CD4-positive, alpha-beta memory T cell (primary cell): Measurements from ENCODE around the gene PBX4. TPM values are rescaled to one million over a fixed set of nuclear protein-coding genes. Genes with fewer than 3 reads are reported as not detected.
A peak's percentile ranks its signal among the peaks of the same experiment; 100 is the strongest.

Experiments used
- CTCF ChIA-PET: fragments of 350-600 bp; sonication (Branson Sonifier 250); formaldehyde crosslinking; loops from one replicate; lab custom pipeline; 2021; ENCODE audit warnings: inconsistent platforms; ENCODE audit not compliant: partially characterized antibody; lab: Charles Lee
- POLR2A ChIA-PET: fragments of 350-600 bp; sonication (Branson Sonifier 250); formaldehyde crosslinking; loops from one replicate; lab custom pipeline; 2021; ENCODE audit not compliant: partially characterized antibody; lab: Charles Lee
- DNase-seq, 5 donors: peaks; one replicate each; pipeline versions ENCODE4 v3.0.0 to v3.0.0-alpha.2; 2020 to 2022; ENCODE audit warnings: mixed read lengths in 1 of 5
- H3K27ac ChIP-seq: one replicate; pipeline ENCODE4 v1.7.0; 2013; ENCODE audit warnings: low read depth, low read length
- H3K27me3 ChIP-seq: 2 replicates; pipeline ENCODE4 v1.7.0; 2013; ENCODE audit warnings: mild to moderate bottlenecking, low read length, moderate library complexity; ENCODE audit not compliant: insufficient read depth
- H3K36me3 ChIP-seq: 2 replicates; pipeline ENCODE4 v1.7.0; 2013; ENCODE audit warnings: mild to moderate bottlenecking, low read length, moderate library complexity; ENCODE audit not compliant: insufficient read depth
- H3K4me1 ChIP-seq: 2 replicates; pipeline ENCODE4 v1.7.0; 2013; ENCODE audit warnings: mild to moderate bottlenecking, low read length, moderate library complexity; ENCODE audit not compliant: insufficient read depth
- H3K4me3 ChIP-seq, 2 donors: one replicate each; pipeline ENCODE4 v1.7.0; 2013; ENCODE audit warnings: low read length in 2 of 2, mild to moderate bottlenecking in 1 of 2
- H3K9me3 ChIP-seq, 2 donors: one replicate each; pipeline ENCODE4 v1.7.0; 2013; ENCODE audit warnings: low read length in 2 of 2, control low read depth in 1 of 2; ENCODE audit not compliant: control insufficient read depth in 1 of 2
- H3K27ac Mint-ChIP-seq, 7 donors: one replicate each; pipeline ENCODE4 v1.8.0; 2020 to 2021; ENCODE audit warnings: mixed read lengths in 7 of 7, mild to moderate bottlenecking in 6 of 7, inconsistent platforms in 3 of 7, moderate library complexity in 3 of 7
- H3K27me3 Mint-ChIP-seq, 2 donors: one replicate each; pipeline ENCODE4 v1.8.0; 2020 to 2021; ENCODE audit warnings: mixed read lengths in 2 of 2
- H3K36me3 Mint-ChIP-seq, 2 donors: one replicate each; pipeline ENCODE4 v1.8.0; 2020 to 2021; ENCODE audit warnings: mixed read lengths in 2 of 2, inconsistent platforms in 1 of 2, mild to moderate bottlenecking in 1 of 2
- H3K4me1 Mint-ChIP-seq, 4 donors: one replicate each; pipeline ENCODE4 v1.8.0; 2020 to 2021; ENCODE audit warnings: mixed read lengths in 4 of 4, mild to moderate bottlenecking in 1 of 4
- H3K4me3 Mint-ChIP-seq, 8 donors: one replicate each; pipeline ENCODE4 v1.8.0; 2020 to 2021; ENCODE audit warnings: mixed read lengths in 8 of 8, mild to moderate bottlenecking in 7 of 8, moderate library complexity in 6 of 8, inconsistent platforms in 3 of 8
- H3K9me3 Mint-ChIP-seq, 8 donors: one replicate each; pipeline ENCODE4 v1.8.0; 2020 to 2021; ENCODE audit warnings: mixed read lengths in 8 of 8, mild to moderate bottlenecking in 5 of 8, inconsistent platforms in 3 of 8, moderate library complexity in 1 of 8
- intact Hi-C: fragments of 100-400 bp; cut with micrococcal nuclease; formaldehyde crosslinking; loops from one replicate; pipeline ENCODE4 v1.15.1; 2023
- polyA plus RNA-seq, 2 donors: library from polyadenylated mRNA; unstranded; fragments of 300-500 nt; fragmentation: Illumina TruSeq; gene quantifications; one replicate each; pipeline ENCODE4 v1.2.3, GENCODE V29; 2021
- total RNA-seq, 2 experiments: library from RNA; stranded (reverse); gene quantifications; one replicate each; pipeline ENCODE4 v1.2.3, GENCODE V29; 2021

PBX4 gene
- total and polyA plus RNA-seq, 4 experiments from 2014 or later, result 3.9 to 56.3 (median 29.1) TPM

DNA sequence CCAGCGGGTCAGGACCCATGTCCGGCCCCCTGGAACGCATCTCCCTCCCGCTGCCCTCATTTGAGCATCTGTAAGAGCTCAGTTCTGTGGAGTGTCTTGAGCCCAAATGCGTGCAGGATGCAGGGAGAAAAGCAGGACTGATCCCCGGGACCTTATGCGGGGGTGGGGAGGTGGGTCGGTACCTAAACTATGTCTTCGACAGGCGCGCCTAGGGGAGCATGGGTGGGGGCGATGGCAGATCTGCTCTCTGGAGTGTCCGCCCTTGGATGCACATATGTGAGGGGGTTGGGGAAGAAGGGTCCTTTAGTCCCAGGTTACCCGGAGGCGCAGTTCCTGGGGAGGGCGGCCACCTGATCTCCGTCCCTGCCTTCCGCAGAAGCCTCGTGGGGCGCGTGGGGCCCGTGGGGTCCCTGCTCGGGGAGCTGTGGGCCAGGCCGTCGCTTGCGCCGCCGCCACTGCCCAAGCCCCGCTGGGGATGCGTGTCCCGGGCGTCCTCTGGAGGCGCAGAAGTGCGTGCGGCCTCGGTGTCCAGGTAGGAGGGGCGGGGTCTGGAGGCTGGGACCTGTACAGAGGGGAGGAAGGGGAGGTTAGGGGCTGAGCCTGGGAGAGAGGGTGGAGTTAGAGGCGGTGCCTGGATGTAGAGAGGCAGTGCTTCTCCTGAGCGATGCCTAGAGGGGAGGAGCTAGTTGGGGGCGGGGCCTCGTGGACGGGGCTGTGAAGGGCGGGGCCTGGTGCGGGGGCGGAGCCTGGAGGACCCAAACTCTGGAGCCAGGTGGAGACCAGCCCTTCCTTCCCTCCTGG, 77.6 kb downstream of the PBX4 start:
- Histone ChIP-seq H3K27me3 (no peaks in the 10 kb centered on the region), H3K27ac (no peak overlapping the region), H3K4me3 (peak overlapping the region in 1 of 2 donors; percentile 46), H3K9me3 (no peaks in the 10 kb centered on the region), H3K36me3 (no peaks in the 10 kb centered on the region), H3K4me1 (peaks cover 27% of the 10 kb centered on the region)
- ChIA-PET POLR2A (interaction anchor here (0.7 to 2.7 kb wide), 4 partner anchors 25 to 121 kb away, joined by 3 to 15 read pairs (median 6); partner anchors contain the start of genes ATP13A1, NDUFA13 and TSSK6), CTCF (interaction anchor here (0.6 to 1.1 kb wide), 2 partner anchors 9 to 13 kb away, joined by 3 to 5 read pairs; no protein-coding TSS in a partner anchor)
- peaks cover 17 to 36% (median 27%) of the 10 kb centered on the region in 4 donors for H3K4me1 Mint-ChIP-seq
- DNase-seq, result peak; percentile 67 to 86 (median 70)
- no peaks in the 10 kb centered on the region for H3K9me3 Mint-ChIP-seq
- H3K36me3 Mint-ChIP-seq, result no peaks in the 10 kb centered on the region
- intact Hi-C loops, result no loop called here
- H3K27ac Mint-ChIP-seq, result peak overlapping the region in 6 of 7 donors; percentile 36 to 89 (median 75)
- H3K4me3 Mint-ChIP-seq, result peak overlapping the region; percentile 67 to 82 (median 76)
- H3K27me3 Mint-ChIP-seq, result peaks cover 0 to 1% of the 10 kb centered on the region in 2 donors

DNA sequence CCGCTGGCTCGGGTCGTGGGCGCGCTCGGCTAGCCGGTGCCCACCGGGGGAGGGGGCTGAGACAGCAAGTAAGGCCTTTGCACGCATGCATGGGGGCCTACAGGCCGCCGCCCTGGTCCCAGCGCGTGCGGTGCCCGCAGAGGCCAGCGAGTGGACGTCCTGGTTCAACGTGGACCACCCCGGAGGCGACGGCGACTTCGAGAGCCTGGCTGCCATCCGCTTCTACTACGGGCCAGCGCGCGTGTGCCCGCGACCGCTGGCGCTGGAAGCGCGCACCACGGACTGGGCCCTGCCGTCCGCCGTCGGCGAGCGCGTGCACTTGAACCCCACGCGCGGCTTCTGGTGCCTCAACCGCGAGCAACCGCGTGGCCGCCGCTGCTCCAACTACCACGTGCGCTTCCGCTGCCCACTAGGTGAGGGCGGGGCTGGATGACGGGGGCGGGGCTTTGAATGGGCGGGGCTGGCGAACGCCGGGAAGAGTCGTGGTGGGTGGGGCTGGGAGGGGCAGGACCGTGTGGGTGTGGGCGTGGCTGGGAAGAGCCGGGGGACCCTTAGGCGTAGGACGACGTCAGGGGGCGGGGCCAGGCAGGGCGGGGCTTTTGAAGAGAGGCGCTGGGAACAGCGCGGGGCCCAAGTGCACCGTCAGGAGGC, 78.3 kb downstream of the PBX4 start:
- peaks cover 27% of the 10 kb centered on the region for H3K4me1 ChIP-seq
- no peaks in the 10 kb centered on the region for H3K36me3 ChIP-seq
- H3K4me3 Mint-ChIP-seq, result peak overlapping the region; percentile 65 to 82 (median 76)
- peaks cover 17 to 36% (median 27%) of the 10 kb centered on the region in 4 donors for H3K4me1 Mint-ChIP-seq
- H3K27ac ChIP-seq, result no peak overlapping the region
- no peaks in the 10 kb centered on the region for H3K9me3 ChIP-seq
- no peaks in the 10 kb centered on the region for H3K36me3 Mint-ChIP-seq
- peak overlapping the region in 1 of 2 donors; percentile 46 for H3K4me3 ChIP-seq
- CTCF ChIA-PET, result interaction anchor here (1.1 kb wide), 1 partner anchor 14 kb away, joined by 5 read pairs; no protein-coding TSS in a partner anchor
- peak; percentile 43 to 71 (median 51) for DNase-seq
- H3K27me3 Mint-ChIP-seq, result peaks cover 0 to 1% of the 10 kb centered on the region in 2 donors
- POLR2A ChIA-PET, result interaction anchor here (0.7 to 2.7 kb wide), 6 partner anchors 24 to 414 kb away, joined by 3 to 15 read pairs (median 4); partner anchors contain the start of genes ATP13A1, NDUFA13, TSSK6 and ZNF506
- H3K9me3 Mint-ChIP-seq, result no peaks in the 10 kb centered on the region
- H3K27ac Mint-ChIP-seq, result peak overlapping the region in 5 of 7 donors; percentile 41 to 87 (median 73)
- no peaks in the 10 kb centered on the region for H3K27me3 ChIP-seq
- intact Hi-C loops, result no loop called here

DNA sequence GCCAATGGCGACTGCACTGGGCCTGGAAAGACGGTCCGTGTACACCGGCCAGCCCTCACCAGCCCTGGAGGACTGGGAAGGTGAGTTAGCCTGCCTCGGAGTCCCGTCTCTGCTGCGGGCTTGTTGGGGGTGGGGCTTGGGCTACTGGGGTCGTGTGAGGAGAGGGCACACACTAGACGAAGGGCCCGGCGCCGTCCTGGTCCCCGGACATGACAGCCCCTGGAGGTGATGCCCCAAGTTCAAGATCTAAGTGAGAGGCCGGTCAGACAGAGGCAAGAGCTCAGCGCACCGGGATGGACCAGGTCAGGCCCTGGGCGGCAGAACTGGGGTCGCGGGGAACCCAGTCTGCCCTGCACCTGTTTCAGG, 78.8 kb downstream of the PBX4 start:
- H3K36me3 ChIP-seq, result no peaks in the 10 kb centered on the region
- Mint-ChIP-seq H3K4me3 (peak overlapping the region in 5 of 8 donors; percentile 15 to 59 (median 57)), H3K36me3 (no peaks in the 10 kb centered on the region), H3K4me1 (peaks cover 17 to 36% (median 27%) of the 10 kb centered on the region in 4 donors), H3K27ac (peak overlapping the region in 3 of 7 donors; percentile 10 to 57 (median 35)), H3K9me3 (no peaks in the 10 kb centered on the region), H3K27me3 (peaks cover 0 to 1% of the 10 kb centered on the region in 2 donors)
- H3K9me3 ChIP-seq, result no peaks in the 10 kb centered on the region
- H3K27me3 ChIP-seq, result no peaks in the 10 kb centered on the region
- intact Hi-C loops, result no loop called here
- ChIA-PET CTCF (interaction anchor here (1.1 kb wide), 1 partner anchor 14 kb away, joined by 5 read pairs; no protein-coding TSS in a partner anchor), POLR2A (interaction anchor here (0.7 to 2.7 kb wide), 8 partner anchors 10 to 415 kb away, joined by 3 to 15 read pairs (median 4); partner anchors contain the start of genes ATP13A1, ZNF101 and ZNF506)
- peaks cover 27% of the 10 kb centered on the region for H3K4me1 ChIP-seq
- no peak overlapping the region for H3K4me3 ChIP-seq
- peak in 1 of 5 donors; percentile 46 for DNase-seq
- H3K27ac ChIP-seq, result no peak overlapping the region

DNA sequence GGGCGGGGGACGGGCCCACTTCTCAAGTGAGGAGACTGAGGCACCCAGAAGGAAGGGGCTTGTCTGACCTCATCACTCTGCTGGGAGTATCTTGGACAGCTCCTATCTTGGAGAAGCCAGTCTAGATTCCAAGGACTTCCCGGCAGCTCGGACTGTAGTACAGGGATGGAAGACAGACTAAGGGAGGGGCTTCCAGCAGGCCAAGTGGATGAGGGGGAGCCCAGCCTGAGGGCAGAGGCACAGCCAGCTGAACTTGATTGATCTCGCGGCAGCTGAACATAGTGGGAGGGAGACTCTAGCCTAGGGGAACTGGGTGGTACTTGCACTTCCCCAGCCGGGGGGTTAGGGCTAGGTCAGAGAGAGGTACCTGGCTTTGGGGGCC, 79.7 kb downstream of the PBX4 start:
- H3K9me3 Mint-ChIP-seq, result no peaks in the 10 kb centered on the region
- DNase-seq, result peak in 1 of 5 donors; percentile 46
- peaks cover 0 to 1% of the 10 kb centered on the region in 2 donors for H3K27me3 Mint-ChIP-seq
- POLR2A ChIA-PET, result interaction anchor here (0.6 to 2.7 kb wide), 8 partner anchors 10 to 283 kb away, joined by 3 to 15 read pairs (median 4); partner anchors contain the start of genes ATP13A1, ZNF101, ZNF14 and ZNF506
- no peaks in the 10 kb centered on the region for H3K36me3 ChIP-seq
- H3K27ac ChIP-seq, result no peak overlapping the region
- H3K9me3 ChIP-seq, result no peaks in the 10 kb centered on the region
- intact Hi-C loops, result no loop called here
- peak overlapping the region; percentile 5 to 66 (median 57) for H3K27ac Mint-ChIP-seq
- H3K4me1 Mint-ChIP-seq, result peaks cover 17 to 43% (median 29%) of the 10 kb centered on the region in 4 donors
- no peak overlapping the region for H3K4me3 ChIP-seq
- CTCF ChIA-PET, result interaction anchor here (0.7 to 1.1 kb wide), 2 partner anchors 13 to 322 kb away, joined by 3 to 7 read pairs; no protein-coding TSS in a partner anchor
- H3K4me3 Mint-ChIP-seq, result peak overlapping the region in 7 of 8 donors; percentile 17 to 71 (median 49)
- H3K27me3 ChIP-seq, result no peaks in the 10 kb centered on the region
- peaks cover 27% of the 10 kb centered on the region for H3K4me1 ChIP-seq
- no peaks in the 10 kb centered on the region for H3K36me3 Mint-ChIP-seq

DNA sequence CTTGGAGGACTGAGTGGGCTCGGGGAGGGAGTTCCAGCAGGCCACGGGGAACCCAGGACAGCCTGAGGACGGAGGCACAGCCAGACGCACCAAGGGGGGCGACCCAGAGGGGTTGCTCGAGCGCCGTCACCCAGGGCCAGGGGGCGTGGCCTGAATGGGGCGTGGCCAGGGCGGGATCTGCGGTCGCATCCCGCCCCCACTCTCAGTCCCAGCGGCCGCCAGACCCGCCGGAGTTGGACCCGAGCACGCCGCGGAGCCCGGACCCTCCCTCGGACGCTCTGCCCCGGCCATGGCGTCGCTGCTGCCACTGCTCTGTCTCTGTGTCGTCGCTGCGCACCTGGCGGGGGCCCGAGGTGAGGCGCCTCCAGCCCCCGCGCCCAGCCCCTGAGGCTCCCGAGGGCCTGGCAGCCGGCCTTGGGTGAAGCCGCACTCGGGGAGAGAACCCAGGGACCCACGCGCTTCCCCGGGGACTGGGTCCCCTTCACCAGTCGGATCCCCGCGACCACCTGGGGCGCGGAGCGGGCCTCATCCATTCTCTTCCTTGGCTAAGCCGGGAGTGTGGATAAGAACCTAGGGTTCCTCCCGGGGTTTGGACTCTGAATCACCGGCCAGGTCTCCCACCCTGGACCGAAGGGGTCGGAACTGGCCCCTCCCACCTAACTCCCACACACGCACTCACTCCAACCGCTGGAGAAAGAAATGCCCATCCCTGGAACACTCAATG, 80.3 kb downstream of the PBX4 start, which contains the start of gene CILP2:
CILP2 (plus strand) TSS at position 205 of the 724 bp plus-strand sequence; CDS start at position 290, 85 bp downstream.
- intact Hi-C loops, result no loop called here
- Mint-ChIP-seq H3K27me3 (peaks cover 0 to 1% of the 10 kb centered on the region in 2 donors), H3K27ac (peak within 1 kb of the TSS; percentile 5 to 82 (median 66)), H3K9me3 (no peaks in the 10 kb centered on the region), H3K36me3 (no peaks in the 10 kb centered on the region), H3K4me3 (peak within 1 kb of the TSS; percentile 59 to 91 (median 81)), H3K4me1 (peaks cover 17 to 44% (median 29%) of the 10 kb centered on the region in 4 donors)
- peak within 1 kb of the TSS; percentile 21 for H3K27ac ChIP-seq
- H3K4me3 ChIP-seq, result no peak within 1 kb of the TSS
- DNase-seq, result peak in 4 of 5 donors; percentile 18 to 51 (median 26)
- POLR2A ChIA-PET, result interaction anchor here (0.9 to 2.7 kb wide), 5 partner anchors 9 to 131 kb away, joined by 4 to 15 read pairs (median 7); partner anchors contain the start of genes ATP13A1 and ZNF101
- H3K9me3 ChIP-seq, result no peaks in the 10 kb centered on the region
- H3K4me1 ChIP-seq, result peaks cover 27% of the 10 kb centered on the region
- CTCF ChIA-PET, result interaction anchor here (1.1 kb wide), 1 partner anchor 14 kb away, joined by 7 read pairs; no protein-coding TSS in a partner anchor
- H3K27me3 ChIP-seq, result no peaks in the 10 kb centered on the region
- no peaks in the 10 kb centered on the region for H3K36me3 ChIP-seq
